NT2/D1 (cell line): ENCODE results near the gene TMEM202.

ENCODE experiments used
- DNase-seq: peaks from one replicate; pipeline ENCODE4 v3.0.0-alpha.2; 2011; ENCODE audit warnings: low read depth, low spot score
- H3K27me3 ChIP-seq: 2 replicates; pipeline ENCODE4 v1.6.0; 2011; ENCODE audit warnings: mild to moderate bottlenecking; ENCODE audit not compliant: insufficient read length, insufficient read depth
- H3K36me3 ChIP-seq: 2 replicates; pipeline ENCODE4 v1.6.1; 2011; ENCODE audit warnings: mild to moderate bottlenecking, low read length, mixed read lengths; ENCODE audit not compliant: insufficient read depth, insufficient read length
- H3K4me1 ChIP-seq: 2 replicates; pipeline ENCODE4 v1.5.1; 2011; ENCODE audit not compliant: insufficient read depth, insufficient read length
- H3K4me3 ChIP-seq: 2 replicates; pipeline ENCODE4 v1.5.1; 2011; ENCODE audit warnings: low read depth; ENCODE audit not compliant: insufficient read length
- H3K9ac ChIP-seq: 2 replicates; pipeline ENCODE4 v1.6.0; 2011; ENCODE audit warnings: low read depth; ENCODE audit not compliant: insufficient read length
- H3K9me3 ChIP-seq: 2 replicates; pipeline ENCODE4 v1.5.1; 2011; ENCODE audit warnings: mild to moderate bottlenecking, low read length; ENCODE audit not compliant: insufficient read depth
- SUZ12 ChIP-seq: IDR thresholded peaks from 2 replicates; pipeline ENCODE4 v1.6.1; 2011; ENCODE audit not compliant: insufficient read length, insufficient read depth; ENCODE audit errors: extremely low read depth
- YY1 ChIP-seq: IDR thresholded peaks from 2 replicates; pipeline ENCODE4 v1.6.1; 2011; ENCODE audit not compliant: insufficient read length, insufficient read depth
- ZNF274 ChIP-seq: IDR thresholded peaks from 2 replicates; pipeline ENCODE4 v1.6.1; 2011; ENCODE audit warnings: mild to moderate bottlenecking, low read depth, low read length

TMEM202 gene

DNA sequence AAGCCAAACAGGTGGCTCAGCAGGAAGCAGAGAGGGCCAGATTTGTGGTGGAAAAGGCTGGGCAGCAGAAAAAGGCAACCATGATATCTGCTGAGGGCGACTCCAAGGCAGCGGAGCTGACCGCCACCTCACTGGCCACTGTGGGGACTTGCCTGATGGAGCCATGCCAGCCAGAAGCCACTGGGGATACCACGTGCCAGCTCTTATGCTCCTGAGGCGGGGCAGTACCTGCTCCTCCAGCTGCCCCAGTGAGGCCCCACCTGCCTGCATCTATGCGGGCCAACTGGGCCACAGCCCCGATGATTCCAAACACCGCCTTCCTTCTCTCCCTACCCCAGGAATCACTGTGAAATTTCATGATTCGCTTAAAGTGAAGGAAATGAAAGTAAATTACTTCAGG is 53.1 kb downstream of the TMEM202 start:
- Histone ChIP-seq H3K27me3 (no peaks in the 10 kb centered on the region), H3K36me3 (no peaks in the 10 kb centered on the region), H3K9me3 (no peaks in the 10 kb centered on the region), H3K4me3 (no peak overlapping the region), H3K9ac (no peak overlapping the region), H3K4me1 (no peaks in the 10 kb centered on the region)
- no peak for TF ChIP-seq SUZ12
- DNase-seq: no peak

DNA sequence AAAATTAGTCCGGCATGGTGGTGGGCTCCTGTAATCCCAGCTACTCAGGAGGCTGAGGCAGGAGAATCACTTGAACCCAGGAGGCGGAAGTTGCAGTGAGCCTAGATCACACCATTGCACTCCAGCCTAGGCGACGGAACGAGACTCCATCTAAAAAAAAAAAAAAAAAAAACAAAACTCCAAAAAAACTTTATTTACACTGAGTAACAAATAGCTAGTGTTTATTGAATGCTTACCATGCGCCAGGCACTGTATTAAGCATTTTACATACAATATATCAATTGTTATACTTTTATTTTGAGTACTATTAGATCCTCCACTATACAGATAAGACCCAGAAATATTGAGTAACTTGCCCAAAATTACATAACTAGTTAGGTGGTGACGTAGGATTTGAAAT is 58.6 kb downstream of the TMEM202 start:
- H3K4me3 ChIP-seq: no peak overlapping the region
- no peaks in the 10 kb centered on the region for H3K36me3 ChIP-seq
- H3K9ac ChIP-seq: no peak overlapping the region
- no peaks in the 10 kb centered on the region for H3K27me3 ChIP-seq
- TF ChIP-seq SUZ12: no peak
- no peak for TF ChIP-seq ZNF274
- no peak for TF ChIP-seq YY1
- H3K9me3 ChIP-seq: no peaks in the 10 kb centered on the region
- no peaks in the 10 kb centered on the region for H3K4me1 ChIP-seq
- no peak for DNase-seq
